HG03108 (cell line): ENCODE measurements around the gene GNS.

Experiments
- ATAC-seq: cut with Tn5 transposase; IDR thresholded peaks from one replicate; pipeline ENCODE4 v1.9.1; 2021; ENCODE audit warnings: moderate library complexity; ENCODE audit not compliant: unreplicated experiment

Gene GNS

DNA sequence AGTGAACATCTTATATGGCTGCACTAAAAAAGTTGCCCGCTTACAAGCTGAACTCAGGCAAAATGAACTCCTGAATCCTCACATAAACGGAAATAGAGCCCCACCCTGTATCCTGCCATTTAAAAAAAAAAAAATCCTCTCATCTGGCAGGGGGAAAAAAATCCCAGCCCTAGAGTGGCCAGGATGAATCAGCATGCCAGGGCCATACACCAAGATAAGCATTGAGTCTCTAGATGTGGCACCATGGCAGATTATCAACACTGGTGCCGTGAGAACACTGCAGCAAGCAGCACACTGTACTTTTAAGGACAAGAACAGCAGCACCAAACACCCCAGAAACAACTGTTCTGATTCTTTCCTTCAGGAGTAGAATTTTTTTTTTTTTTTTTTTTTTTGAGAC lies 83.4 kb downstream of the GNS start:
- no peak for ATAC-seq

DNA sequence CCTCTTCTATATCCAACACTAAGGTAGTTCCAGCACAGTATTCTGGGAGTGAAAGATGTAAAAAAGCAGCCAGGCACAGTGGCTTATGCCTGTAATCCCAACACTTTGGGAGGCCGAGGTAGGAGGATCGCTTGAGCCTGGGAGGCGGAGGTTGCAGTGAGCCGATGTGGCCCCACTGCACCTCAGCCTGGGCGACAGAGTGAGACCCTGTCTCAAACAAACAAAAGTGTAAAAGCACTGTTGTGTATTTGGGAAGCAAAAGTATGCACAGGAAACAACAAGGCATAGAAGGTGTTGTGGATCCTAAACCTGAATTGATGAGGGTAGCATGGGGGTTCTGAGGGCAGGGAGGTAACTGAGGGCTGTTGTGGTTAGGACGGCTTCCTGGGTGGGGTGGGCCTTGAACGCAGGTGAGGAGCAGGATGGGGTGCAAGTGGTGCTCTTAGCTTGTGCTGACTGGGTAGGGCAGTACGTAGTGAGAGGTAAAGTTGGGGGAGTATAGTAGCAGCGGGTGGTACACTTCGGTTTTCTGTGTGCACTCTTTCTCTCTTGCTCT lies 84.8 kb downstream of the GNS start:
- no peak for ATAC-seq

DNA sequence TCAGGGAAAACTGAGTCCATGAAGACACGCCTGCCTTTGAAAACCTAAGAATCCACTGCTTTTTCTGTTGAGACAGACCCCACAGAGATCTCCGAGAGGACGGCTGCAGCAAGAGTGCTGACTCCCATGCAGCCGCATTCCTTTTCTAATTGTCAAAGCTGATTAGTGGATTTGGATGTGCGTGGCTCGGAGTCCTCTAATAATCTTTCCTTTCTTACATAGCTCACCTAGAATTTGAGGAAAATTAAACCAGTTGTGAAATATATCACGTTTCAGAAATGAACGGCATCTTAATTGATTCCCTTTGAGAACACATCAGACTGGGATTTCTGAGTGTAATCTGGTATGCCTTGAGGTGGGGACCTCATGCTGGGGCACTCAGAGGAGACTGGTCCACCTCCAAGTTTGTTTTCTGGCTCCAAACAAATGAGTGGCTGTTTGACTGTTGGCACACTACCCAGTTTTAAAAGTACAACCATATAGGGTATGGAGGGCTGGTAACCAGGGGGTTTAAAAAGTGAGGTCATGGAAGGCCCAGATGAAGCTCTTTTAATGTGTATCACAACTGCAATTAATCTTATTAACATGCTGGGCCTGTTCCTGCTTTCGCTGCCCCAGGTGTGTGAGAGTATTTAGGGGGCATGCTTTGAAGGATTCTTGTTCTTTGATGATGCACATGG lies 85.6 kb downstream of the GNS start:
- no peak for ATAC-seq

DNA sequence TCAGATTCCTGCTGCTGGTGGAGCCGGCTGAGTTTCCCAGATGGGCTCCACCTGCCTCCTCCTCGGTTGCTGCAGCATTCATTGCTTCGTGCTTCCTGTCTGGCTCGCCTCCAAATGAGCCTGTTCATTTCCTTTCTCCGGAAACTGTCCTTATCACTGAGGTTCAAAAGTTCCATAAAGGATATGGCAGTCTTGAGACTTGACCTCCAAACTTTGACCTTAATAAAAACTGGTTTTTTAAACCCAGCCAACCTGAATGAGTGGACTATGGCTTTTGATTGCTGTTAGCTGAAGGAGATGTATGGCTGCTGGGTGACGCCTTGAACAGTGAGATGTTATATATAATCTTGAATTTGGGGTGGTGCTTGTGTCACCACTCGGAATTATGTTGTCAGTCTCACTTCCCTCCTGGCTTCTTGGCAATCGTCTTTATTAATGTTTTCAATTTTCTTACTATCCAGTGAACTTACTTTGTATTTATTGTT lies 86.2 kb downstream of the GNS start:
- no peak for ATAC-seq

DNA sequence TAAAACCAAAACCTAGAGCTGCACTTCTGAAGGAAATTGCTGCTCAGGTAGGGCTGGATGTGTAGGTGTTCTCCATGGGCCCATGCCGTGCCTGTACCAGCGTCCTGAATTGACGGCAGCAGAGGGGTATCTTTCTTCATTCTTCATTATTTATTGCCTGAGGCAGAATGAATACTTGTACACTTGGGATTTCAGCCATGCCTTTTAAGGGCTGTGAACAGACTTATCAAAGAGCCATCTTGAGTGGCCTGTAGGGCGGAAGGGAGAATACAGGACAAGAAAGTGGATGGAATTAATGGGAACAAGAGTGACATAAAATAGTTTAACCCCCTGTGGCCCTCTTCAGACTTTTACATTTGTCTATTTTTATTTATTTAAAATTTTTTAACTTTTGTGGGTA lies 87.5 kb downstream of the GNS start:
- no peak for ATAC-seq

DNA sequence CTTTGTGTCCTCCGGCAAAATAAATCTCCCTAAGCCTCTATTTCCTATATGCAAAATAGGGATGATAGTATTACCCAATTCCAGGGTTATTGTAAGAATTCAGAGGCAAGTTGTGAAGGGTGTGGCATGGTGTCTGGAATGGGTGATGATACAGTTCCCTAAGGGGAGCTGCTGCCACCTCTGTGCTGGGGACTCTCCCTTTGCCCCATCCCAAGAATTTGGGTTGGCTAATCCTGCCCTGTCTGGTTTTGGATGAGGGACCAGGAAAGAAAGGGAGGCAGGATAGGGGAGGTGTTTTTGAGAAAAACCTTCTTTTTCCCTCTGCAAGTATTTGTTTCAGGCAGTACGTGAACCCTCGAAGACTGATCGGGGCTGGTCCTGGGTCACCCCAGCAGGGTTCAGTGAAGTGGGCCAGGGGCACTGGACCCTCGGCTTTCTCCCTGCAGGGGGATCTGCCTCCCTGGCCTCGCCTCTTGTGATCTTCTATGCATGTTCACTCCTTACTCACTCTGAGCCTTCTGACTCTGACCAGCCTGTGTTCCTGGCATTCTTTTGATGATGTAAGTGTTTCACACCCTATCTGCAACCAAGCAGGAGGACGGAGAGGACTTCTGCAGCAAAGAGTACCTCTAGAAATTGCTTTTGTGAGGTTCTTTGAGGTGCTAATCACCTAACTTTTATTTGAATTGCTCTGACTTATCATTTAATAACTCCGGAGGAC lies 88.1 kb downstream of the GNS start:
- no peak for ATAC-seq

DNA sequence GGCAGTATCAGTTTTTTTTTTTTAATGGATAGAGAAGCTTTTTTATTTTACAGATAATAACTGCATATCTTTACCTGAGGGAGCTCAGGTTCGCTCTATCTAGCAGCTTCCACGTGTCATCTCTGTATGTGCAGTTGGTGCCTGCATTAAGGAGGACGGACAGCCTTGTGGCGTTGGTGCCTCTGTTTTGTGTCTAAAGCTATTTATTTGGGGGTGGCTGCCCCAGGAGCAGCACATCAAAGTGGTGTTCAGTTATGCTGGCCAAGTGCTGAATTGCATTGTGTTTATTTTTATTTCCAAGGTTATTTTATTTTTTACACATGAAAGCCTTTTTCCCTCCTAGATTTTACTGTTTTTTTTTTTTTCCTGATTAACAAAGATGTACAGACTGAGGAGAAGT lies 89.2 kb downstream of the GNS start:
- ATAC-seq: no peak

DNA sequence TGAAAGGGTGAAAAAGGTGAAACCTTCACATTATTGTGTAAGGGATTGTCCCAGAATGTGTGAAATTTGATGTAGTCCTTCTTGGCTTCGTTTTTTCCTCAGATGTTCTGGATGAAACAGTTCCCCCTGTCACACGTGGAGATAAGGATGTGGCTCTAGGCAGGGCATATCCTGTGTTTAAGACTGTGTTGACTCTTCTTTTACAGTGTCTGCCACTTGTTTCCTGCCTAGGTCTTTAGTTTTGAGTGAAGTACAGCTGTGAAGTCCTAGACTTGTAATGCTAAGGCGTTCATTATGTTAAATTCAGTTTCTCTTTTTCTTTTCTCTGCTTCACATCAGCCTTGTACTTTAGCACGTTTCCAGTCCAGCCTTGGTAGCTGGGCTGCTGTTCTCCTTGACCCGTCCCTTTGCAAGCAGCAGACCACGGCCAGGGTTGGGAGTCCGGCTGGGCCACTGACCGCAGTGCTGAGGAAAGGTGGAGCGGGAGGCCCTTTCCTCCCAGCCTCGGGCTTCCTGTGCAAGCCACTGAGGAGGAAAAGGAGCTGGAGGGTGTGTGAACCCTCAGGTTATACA lies 89.8 kb downstream of the GNS start:
- ATAC-seq: peak; percentile 65

DNA sequence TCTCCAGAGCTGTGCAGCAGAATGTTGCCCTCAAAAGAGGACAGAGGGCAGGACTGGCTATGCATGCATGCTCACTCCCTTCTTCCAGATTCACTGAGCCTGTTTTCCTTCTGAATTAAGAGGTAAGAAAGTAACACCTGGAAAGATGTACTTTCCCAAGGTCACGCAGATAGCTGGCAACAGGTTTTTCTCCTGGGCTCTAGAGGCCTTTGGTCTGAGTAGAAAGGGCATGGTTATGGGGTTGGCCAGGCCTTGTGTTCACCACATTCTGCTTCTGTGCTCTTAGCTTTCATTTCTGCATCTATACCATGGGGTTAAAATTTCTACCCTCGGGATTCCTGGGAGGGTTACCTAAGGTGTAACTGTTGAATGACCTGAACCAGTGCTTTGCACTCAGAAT lies 91.4 kb downstream of the GNS start:
- ATAC-seq: no peak

DNA sequence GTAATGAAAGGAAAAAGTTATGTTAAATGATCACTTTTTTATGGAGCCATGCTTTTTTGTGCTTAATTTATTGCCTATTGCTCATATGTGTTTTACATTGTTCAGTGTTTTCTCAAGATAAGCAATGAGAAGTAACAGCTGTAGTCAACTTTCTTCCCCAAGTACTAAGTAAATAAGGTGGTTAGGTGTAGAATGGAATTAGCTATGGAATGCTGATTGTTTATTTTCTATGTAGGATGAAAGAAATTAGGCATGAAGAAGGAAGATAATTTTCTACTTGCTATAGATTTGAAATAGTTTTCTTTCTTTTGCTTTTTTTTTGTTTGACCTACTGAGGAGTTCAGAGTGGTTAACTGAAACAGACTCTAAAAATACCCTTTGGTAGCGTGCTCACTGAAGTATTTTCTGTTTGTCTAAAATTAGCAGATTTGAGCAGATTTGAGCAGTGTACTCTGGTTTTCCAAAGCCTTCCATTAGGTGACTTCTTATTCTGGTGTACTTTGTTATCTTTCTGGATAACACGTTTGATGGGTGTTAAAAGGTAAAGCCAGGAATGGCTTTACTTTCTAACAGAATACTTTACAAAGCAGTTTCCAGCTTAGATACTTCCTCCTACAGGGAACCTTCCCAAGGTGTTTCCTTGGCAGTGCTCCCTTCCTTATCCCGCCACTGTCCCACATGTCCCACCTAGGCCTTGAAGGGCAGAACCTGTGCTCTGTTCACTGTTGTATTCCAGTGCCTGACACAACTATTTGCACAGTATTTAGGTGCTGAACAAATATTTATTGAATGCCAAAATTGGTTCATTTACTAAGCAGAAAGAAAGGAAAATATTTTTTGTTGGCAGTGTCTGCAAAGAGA lies 92.9 kb downstream of the GNS start:
- peak; percentile 32 for ATAC-seq

DNA sequence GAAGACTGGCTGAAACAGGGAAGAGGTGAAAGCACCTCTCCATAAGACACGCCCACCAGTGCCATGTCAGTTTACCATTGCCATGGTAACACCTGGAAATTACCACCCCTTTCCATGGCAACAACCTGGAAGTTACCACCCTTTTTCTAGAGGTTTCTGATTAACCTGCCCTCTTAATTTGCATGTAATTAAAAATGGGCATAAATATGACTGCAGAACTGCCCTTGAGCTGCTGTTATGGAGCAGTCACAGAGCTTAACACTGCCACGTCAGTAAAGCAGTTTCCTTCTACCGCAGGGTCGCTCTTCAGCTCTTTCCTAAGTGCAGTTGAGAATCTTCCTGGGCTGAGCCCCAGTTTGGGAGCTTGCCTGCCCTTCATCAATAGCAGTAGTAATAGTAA lies 93.7 kb downstream of the GNS start:
- ATAC-seq: peak; percentile 37
